ENCODE measurements around the gene PTPN2. TPM values are rescaled to one million over a fixed set of nuclear protein-coding genes. Genes with fewer than 3 reads are reported as not detected.

The PTPN2 gene
- total and polyA plus RNA-seq, 4 donors: 26.6 to 52.9 (median 37.4) TPM

DNA sequence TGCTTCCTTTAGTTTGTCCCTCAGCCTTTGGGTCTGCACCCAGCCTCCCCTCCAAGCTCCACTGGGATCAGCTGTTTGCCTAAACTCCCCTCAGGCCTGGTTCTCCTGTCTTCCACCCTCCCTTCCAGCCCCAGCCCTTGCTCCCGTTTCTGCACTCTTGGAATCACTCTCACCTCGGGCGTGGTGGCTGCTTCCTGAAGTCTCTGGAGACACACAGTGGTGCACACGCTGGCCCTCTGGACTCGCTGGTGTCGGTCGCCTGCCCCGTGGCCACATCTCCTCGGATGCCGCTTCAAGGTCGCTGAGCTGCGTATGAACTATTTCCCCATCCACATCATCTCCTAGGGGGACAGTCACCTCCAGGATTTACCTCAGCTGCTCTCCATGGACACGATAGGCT, 134.9 kb downstream of the PTPN2 start:
- H3K4me1 ChIP-seq (ENCODE audit: control insufficient read depth in 1 of 2, insufficient read depth in 2 of 2, low read length in 2 of 2): no peaks in the 10 kb centered on the region
- no peaks in the 10 kb centered on the region for H3K9me3 ChIP-seq (ENCODE audit: control insufficient read depth, low read length)
- ATAC-seq (ENCODE audit: low FRiP score) (no peak), DNase-seq (no peak)
- H3K27me3 ChIP-seq (ENCODE audit: control insufficient read depth in 1 of 2, insufficient read depth in 2 of 2, low read length in 1 of 2): no peaks in the 10 kb centered on the region
- intact Hi-C loops (cut with DNase I): loop anchor here in 1 of 2 donors (5.0 kb wide), 2 partner anchors 143 to 183 kb away; no protein-coding TSS in a partner anchor
- H3K4me3 ChIP-seq (ENCODE audit: low read length in 2 of 2): no peak overlapping the region
- no peaks in the 10 kb centered on the region for H3K36me3 ChIP-seq (ENCODE audit: control insufficient read depth in 1 of 2, insufficient read depth in 2 of 2, low read length in 1 of 2)
- WGBS, 2 donors: 71 to 72% methylated on average over 13 of the region's 13 CpGs
- no peak overlapping the region for H3K27ac ChIP-seq (ENCODE audit: low read depth in 1 of 2, low read length in 2 of 2)

DNA sequence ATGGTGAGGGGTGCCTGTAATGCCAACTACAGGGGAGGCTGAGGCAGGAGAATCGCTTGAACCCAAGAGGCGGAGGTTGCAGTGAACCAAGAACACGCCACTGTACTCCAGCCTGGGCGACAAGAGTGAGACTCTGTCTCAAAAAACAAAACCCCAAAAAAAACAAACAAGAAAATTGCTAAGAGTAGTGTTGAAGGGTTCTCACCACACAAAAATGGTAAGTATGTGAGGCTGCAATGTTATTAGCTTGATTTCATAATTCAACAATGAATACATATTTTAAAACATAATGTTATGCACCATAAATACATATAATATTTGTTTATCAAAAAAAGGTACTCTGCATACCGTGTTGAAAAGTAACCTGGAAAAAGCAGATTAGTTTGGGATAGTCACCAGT, 135.4 kb downstream of the PTPN2 start:
- DNase-seq: no peak
- ATAC-seq (ENCODE audit: low FRiP score): no peak
- H3K4me3 ChIP-seq (ENCODE audit: low read length in 2 of 2): no peak overlapping the region
- no peak overlapping the region for H3K27ac ChIP-seq (ENCODE audit: low read depth in 1 of 2, low read length in 2 of 2)
- intact Hi-C loops (cut with DNase I): loop anchor here in 1 of 2 donors (5.0 kb wide), 2 partner anchors 144 to 184 kb away; no protein-coding TSS in a partner anchor
- no peaks in the 10 kb centered on the region for H3K4me1 ChIP-seq (ENCODE audit: control insufficient read depth in 1 of 2, insufficient read depth in 2 of 2, low read length in 2 of 2)
- no peaks in the 10 kb centered on the region for H3K9me3 ChIP-seq (ENCODE audit: control insufficient read depth, low read length)
- H3K27me3 ChIP-seq (ENCODE audit: control insufficient read depth in 1 of 2, insufficient read depth in 2 of 2, low read length in 1 of 2): no peaks in the 10 kb centered on the region
- WGBS, 2 donors: 39 to 56% methylated on average over 5 of the region's 5 CpGs
- no peaks in the 10 kb centered on the region for H3K36me3 ChIP-seq (ENCODE audit: control insufficient read depth in 1 of 2, insufficient read depth in 2 of 2, low read length in 1 of 2)

DNA sequence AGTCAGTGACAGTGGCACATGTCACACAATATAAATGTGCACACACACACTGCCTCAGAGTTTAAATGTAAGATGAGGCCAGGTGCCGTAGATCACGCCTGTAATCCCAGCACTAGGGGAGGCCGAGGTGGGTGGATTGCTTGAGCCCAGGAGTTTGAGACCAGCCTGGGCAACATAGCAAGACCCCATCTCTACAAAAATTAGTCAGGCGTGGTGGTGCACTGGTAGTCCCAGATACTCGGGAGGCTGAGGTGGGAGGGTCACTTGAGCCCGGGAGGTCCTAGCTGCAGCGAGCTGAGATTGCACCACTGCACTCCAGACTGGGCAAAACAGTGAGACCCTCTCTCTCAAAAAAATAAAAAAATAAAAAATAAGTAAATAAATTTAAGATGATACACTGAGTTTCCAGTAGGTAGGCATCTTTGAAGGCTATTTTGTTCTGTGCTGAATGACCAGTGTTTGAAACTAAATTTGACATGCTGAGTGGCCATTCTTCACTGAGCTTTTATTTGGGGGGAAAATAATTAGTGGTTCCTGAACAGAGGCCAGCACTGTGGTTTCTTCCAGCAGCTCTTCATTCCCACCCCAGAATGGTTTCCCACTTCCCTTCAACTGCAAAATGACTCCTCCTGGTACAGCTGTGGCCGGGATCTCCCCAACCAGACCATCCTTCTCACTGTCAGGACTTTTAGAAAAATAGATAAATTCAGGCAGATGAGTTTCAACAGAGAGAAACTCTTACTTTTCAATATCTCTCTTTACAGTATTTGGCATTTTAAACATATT, 136.3 kb downstream of the PTPN2 start:
- intact Hi-C loops (cut with DNase I): loop anchor here in 1 of 2 donors (5.0 kb wide), 2 partner anchors 145 to 185 kb away; no protein-coding TSS in a partner anchor
- Histone ChIP-seq H3K27me3 (ENCODE audit: control insufficient read depth in 1 of 2, insufficient read depth in 2 of 2, low read length in 1 of 2) (no peaks in the 10 kb centered on the region), H3K4me3 (ENCODE audit: low read length in 2 of 2) (no peak overlapping the region), H3K9me3 (ENCODE audit: control insufficient read depth, low read length) (no peaks in the 10 kb centered on the region), H3K4me1 (ENCODE audit: control insufficient read depth in 1 of 2, insufficient read depth in 2 of 2, low read length in 2 of 2) (no peaks in the 10 kb centered on the region), H3K36me3 (ENCODE audit: control insufficient read depth in 1 of 2, insufficient read depth in 2 of 2, low read length in 1 of 2) (no peaks in the 10 kb centered on the region), H3K27ac (ENCODE audit: low read depth in 1 of 2, low read length in 2 of 2) (no peak overlapping the region)
- DNase-seq (no peak), ATAC-seq (ENCODE audit: low FRiP score) (no peak)
- WGBS, 2 donors: 94 to 97% methylated on average over 8 of the region's 8 CpGs

DNA sequence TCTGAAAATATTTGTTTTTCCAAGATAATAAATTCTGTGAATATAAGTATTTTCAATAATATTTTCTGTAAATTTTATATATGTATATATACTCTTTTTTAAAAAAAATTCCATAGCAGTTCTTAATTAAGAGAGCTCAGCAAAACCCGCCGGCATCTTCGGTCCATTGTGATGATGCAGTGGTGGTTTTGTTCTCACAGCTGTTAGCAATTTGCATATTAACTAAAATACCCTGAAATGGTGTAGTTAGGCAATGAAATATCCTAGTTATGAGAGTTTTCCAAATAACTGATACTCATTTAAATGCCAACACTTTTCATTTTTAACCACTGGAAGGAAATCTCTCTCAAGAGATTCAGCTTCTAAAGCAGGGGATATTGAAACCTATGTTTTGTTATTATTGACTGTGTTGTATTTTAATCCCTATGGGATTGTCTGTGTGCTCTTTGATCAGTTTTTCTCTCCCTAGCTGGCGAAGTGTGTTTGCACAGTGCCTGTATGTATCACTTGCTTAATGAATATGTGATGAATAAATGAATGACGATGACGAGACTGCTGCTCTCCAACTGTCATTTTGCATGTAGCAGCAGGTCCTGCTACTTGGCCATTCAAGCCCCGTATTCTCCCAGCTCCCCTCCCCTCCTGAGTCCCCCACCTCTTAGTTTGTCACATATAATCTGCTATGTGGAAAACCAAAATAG, 138.8 kb downstream of the PTPN2 start:
- Histone ChIP-seq H3K36me3 (ENCODE audit: control insufficient read depth in 1 of 2, insufficient read depth in 2 of 2, low read length in 1 of 2) (no peaks in the 10 kb centered on the region), H3K4me1 (ENCODE audit: control insufficient read depth in 1 of 2, insufficient read depth in 2 of 2, low read length in 2 of 2) (no peaks in the 10 kb centered on the region), H3K4me3 (ENCODE audit: low read length in 2 of 2) (no peak overlapping the region), H3K27ac (ENCODE audit: low read depth in 1 of 2, low read length in 2 of 2) (no peak overlapping the region), H3K27me3 (ENCODE audit: control insufficient read depth in 1 of 2, insufficient read depth in 2 of 2, low read length in 1 of 2) (no peaks in the 10 kb centered on the region), H3K9me3 (ENCODE audit: control insufficient read depth, low read length) (no peaks in the 10 kb centered on the region)
- DNase-seq: no peak
- 91 to 93% methylated on average over 7 of the region's 7 CpGs for WGBS, 2 donors
- intact Hi-C loops (cut with DNase I): loop anchor here in 1 of 2 donors (5.0 kb wide), 2 partner anchors 147 to 187 kb away; no protein-coding TSS in a partner anchor
- no peak for ATAC-seq (ENCODE audit: low FRiP score)

DNA sequence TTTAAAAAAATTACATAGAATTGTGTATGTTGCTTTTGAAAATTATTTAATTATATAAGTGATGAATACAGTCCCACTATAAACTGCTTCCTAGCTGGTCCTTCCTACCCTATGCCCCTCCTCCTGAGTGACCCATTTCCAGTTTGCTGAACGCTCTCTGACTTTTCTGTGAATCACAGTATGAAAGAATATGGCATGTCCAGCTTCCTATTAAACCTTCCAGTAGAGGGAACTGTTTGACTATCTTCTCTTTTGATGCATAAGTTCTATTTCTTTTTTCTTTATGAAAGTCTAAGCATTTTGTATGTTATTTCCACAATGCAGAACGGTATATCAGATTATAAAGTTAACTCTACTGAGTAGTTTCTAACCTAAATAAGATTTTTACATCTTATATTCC, 139.9 kb downstream of the PTPN2 start:
- 0% methylated on average over 2 of the region's 2 CpGs for WGBS, 2 donors

DNA sequence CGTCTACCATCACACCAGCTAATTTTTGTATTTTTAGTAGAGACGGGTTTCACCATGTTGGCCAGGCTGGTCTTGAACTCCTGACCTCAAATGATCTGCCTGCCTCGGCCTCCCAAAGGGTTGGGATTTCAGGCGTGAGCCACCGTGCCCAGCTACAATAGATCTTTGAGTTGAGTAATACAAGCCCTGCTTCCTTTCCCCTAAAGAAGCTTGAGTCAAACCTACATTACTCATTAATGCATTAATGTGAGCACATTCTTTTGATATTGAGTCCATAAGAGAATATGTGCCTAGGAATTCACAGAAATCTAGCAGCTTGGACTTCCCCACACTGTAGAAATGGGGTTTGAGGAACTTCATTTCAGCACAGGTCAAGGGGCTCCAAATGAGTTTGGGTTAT, 141.6 kb downstream of the PTPN2 start:
- intact Hi-C loops (cut with DNase I): no loop called here
- 81 to 82% methylated on average over 5 of the region's 5 CpGs for WGBS, 2 donors

More for the DNA sequence above, 139.9 kb downstream of the PTPN2 start:
- no peak for ATAC-seq (ENCODE audit: low FRiP score)
- H3K4me1 ChIP-seq (ENCODE audit: control insufficient read depth in 1 of 2, insufficient read depth in 2 of 2, low read length in 2 of 2): no peaks in the 10 kb centered on the region
- no peak for DNase-seq
- no peak overlapping the region for H3K4me3 ChIP-seq (ENCODE audit: low read length in 2 of 2)
- H3K27me3 ChIP-seq (ENCODE audit: control insufficient read depth in 1 of 2, insufficient read depth in 2 of 2, low read length in 1 of 2): no peaks in the 10 kb centered on the region
- intact Hi-C loops (cut with DNase I): no loop called here
- no peaks in the 10 kb centered on the region for H3K36me3 ChIP-seq (ENCODE audit: control insufficient read depth in 1 of 2, insufficient read depth in 2 of 2, low read length in 1 of 2)
- no peaks in the 10 kb centered on the region for H3K9me3 ChIP-seq (ENCODE audit: control insufficient read depth, low read length)
- H3K27ac ChIP-seq (ENCODE audit: low read depth in 1 of 2, low read length in 2 of 2): no peak overlapping the region

More for the DNA sequence above, 141.6 kb downstream of the PTPN2 start:
- Histone ChIP-seq H3K4me3 (ENCODE audit: low read length in 2 of 2) (no peak overlapping the region), H3K9me3 (ENCODE audit: control insufficient read depth, low read length) (no peaks in the 10 kb centered on the region), H3K27me3 (ENCODE audit: control insufficient read depth in 1 of 2, insufficient read depth in 2 of 2, low read length in 1 of 2) (no peaks in the 10 kb centered on the region), H3K27ac (ENCODE audit: low read depth in 1 of 2, low read length in 2 of 2) (no peak overlapping the region), H3K4me1 (ENCODE audit: control insufficient read depth in 1 of 2, insufficient read depth in 2 of 2, low read length in 2 of 2) (no peaks in the 10 kb centered on the region), H3K36me3 (ENCODE audit: control insufficient read depth in 1 of 2, insufficient read depth in 2 of 2, low read length in 1 of 2) (no peaks in the 10 kb centered on the region)
- no peak for DNase-seq
- ATAC-seq (ENCODE audit: low FRiP score): no peak

Other genes starting within 250 kb of the PTPN2 start
- gene SPIRE1, start 226.1 kb downstream of the PTPN2 start, total RNA-seq: 10 to 100 TPM; 41.4 to 48.5 TPM
- gene SPIRE1, start 226.1 kb downstream of the PTPN2 start, polyA plus RNA-seq: 10 to 100 TPM; 14.9 to 15.0 TPM
- 1 to 10 TPM; 3.9 to 7.3 TPM for gene CEP76, start 181.5 kb downstream of the PTPN2 start, total RNA-seq
- 1 to 10 TPM; 2.6 to 2.8 TPM for gene CEP76, start 181.5 kb downstream of the PTPN2 start, polyA plus RNA-seq
- gene PSMG2, start 181.2 kb downstream of the PTPN2 start, total RNA-seq: 10 to 100 TPM; 53.9 to 62.0 TPM
- gene PSMG2, start 181.2 kb downstream of the PTPN2 start, polyA plus RNA-seq: 10 to 100 TPM; 82.1 to 94.0 TPM
- 10 to 100 TPM; 33.0 to 45.9 TPM for gene SEH1L, start 63.8 kb upstream of the PTPN2 start, total RNA-seq
- gene SEH1L, start 63.8 kb upstream of the PTPN2 start, polyA plus RNA-seq: 10 to 100 TPM; 10.8 to 16.4 TPM
- 10 to 100 TPM; 21.4 to 31.4 TPM for gene CEP192, start 107.1 kb upstream of the PTPN2 start, total RNA-seq
- 10 to 100 TPM; 12.7 to 13.0 TPM for gene CEP192, start 107.1 kb upstream of the PTPN2 start, polyA plus RNA-seq

Measured in aorta (tissue), 5 donors.